ENCODE results near the gene SLC18A2.

- TF ChIP-seq CTCF (IDR thresholded peaks at IDR 0.05 in 2 of 3, conservative IDR thresholded peaks at IDR 0.05 in 1 of 3; ENCODE audit: control insufficient read depth in 2 of 3, extremely low read depth in 1 of 3, insufficient read depth in 1 of 3, low read depth in 3 of 3, low read length in 3 of 3), result no peak
- no peak for TF ChIP-seq JUNB (IDR thresholded peaks at IDR 0.05)
- no peak for TF ChIP-seq RAD21 (IDR thresholded peaks at IDR 0.05; ENCODE audit: insufficient read depth, low read depth, low read length)
- TF ChIP-seq MAX (IDR thresholded peaks at IDR 0.05; ENCODE audit: low read depth, low read length), result no peak
- TF ChIP-seq SUZ12 (IDR thresholded peaks at IDR 0.05; ENCODE audit: unreplicated experiment), result no peak
- no peak for TF ChIP-seq POLR2AphosphoS5 (IDR thresholded peaks at IDR 0.05; ENCODE audit: low read length)
- no peak for TF ChIP-seq EZH2 (IDR thresholded peaks at IDR 0.05; ENCODE audit: borderline replicate concordance, control insufficient read depth, low read depth, low read length)
- TF ChIP-seq FOXK2 (IDR thresholded peaks at IDR 0.05), result no peak
- TF ChIP-seq BHLHE40 (IDR thresholded peaks at IDR 0.05; ENCODE audit: borderline replicate concordance in 1 of 2, low read depth in 2 of 2, low read length in 1 of 2), result no peak
These were observed 25.8 kb upstream of the SLC18A2 start for GRCh38 chr10:117215079-117215478.

All from GM12878 (cell line).